Endothelial cell of umbilical vein (primary cell): ENCODE data around the gene SELENON. TPM values are rescaled to one million over a fixed set of nuclear protein-coding genes. Genes with fewer than 3 reads are reported as not detected.

Source experiments
- BruUV-seq: library from RNA; stranded (reverse); fragments of 400-500 nt; replicated peaks from 2 replicates; lab custom pipeline; 2021; lab: Mats Ljungman, UMichigan
- CTCF ChIA-PET: fragments of 300-600, 350-600 bp; sonication (Branson Sonifier 250); formaldehyde crosslinking; loops from one replicate; lab custom pipeline; 2021; ENCODE audit warnings: antibody characterized with exemption, inconsistent platforms; lab: Charles Lee
- POLR2A ChIA-PET: fragments of 300-600, 350-600 bp; sonication (Branson Sonifier 250); formaldehyde crosslinking; loops from one replicate; lab custom pipeline; 2021; ENCODE audit warnings: antibody characterized with exemption, inconsistent platforms; lab: Charles Lee
- DNase-seq: peaks from one replicate; pipeline ENCODE4 v3.0.0-alpha.2; 2011; ENCODE audit warnings: low read depth, low spot score
- FAIRE-seq: peaks from 2 replicates; lab custom pipeline; 2011; peaks lifted over from hg19 to GRCh38; lab: Jason Lieb, UNC
- H2AFZ ChIP-seq: 2 replicates; pipeline ENCODE4 v1.6.0; 2012; ENCODE audit warnings: low read depth, low read length, control low read depth, inconsistent platforms
- H3K27ac ChIP-seq: 2 replicates; pipeline ENCODE4 v1.5.1; 2011; ENCODE audit warnings: low read depth, mild to moderate bottlenecking, control low read depth, low read length, moderate library complexity; ENCODE audit not compliant: insufficient read depth
- H3K27me3 ChIP-seq, 2 experiments: 2 replicates each; pipeline versions ENCODE4 v1.6.0 to v1.6.1; 2011; ENCODE audit warnings: low read length in 2 of 2, mixed read lengths in 1 of 2; ENCODE audit not compliant: control insufficient read depth in 2 of 2, insufficient read depth in 2 of 2
- H3K36me3 ChIP-seq, 2 experiments: 2 replicates in 1 of 2; 3 replicates in 1 of 2; pipeline ENCODE4 v1.5.1; 2011; ENCODE audit warnings: low read length in 2 of 2, mild to moderate bottlenecking in 1 of 2, moderate library complexity in 1 of 2; ENCODE audit not compliant: control insufficient read depth in 2 of 2, insufficient read depth in 2 of 2; ENCODE audit errors: extremely low read depth in 1 of 2
- H3K4me1 ChIP-seq: 3 replicates; pipeline ENCODE4 v1.5.1; 2011; ENCODE audit warnings: mild to moderate bottlenecking, low read length; ENCODE audit not compliant: control insufficient read depth, insufficient read depth; ENCODE audit errors: extremely low read depth
- H3K4me2 ChIP-seq: 2 replicates; pipeline ENCODE4 v1.6.1; 2011; ENCODE audit warnings: low read length, control low read depth, mixed read lengths; ENCODE audit not compliant: insufficient read depth
- H3K4me3 ChIP-seq, 3 experiments: fragments of 200-600 bp in 1 of 3; sonication (generic), shearing (Covaris generic) in 1 of 3; replicated peaks in 1 of 3; 2 replicates each; pipeline ENCODE4 v1.5.1; 2011 to 2016; ENCODE audit warnings: control low read depth in 3 of 3, low read length in 3 of 3, mild to moderate bottlenecking in 2 of 3, inconsistent platforms in 1 of 3, low read depth in 1 of 3, moderate library complexity in 1 of 3; ENCODE audit not compliant: insufficient read depth in 1 of 3
- H3K79me2 ChIP-seq: 2 replicates; pipeline ENCODE4 v1.6.0; 2012; ENCODE audit warnings: low read length, inconsistent platforms; ENCODE audit not compliant: control insufficient read depth, insufficient read depth
- H3K9ac ChIP-seq: replicated peaks from 2 replicates; pipeline ENCODE3; 2011; ENCODE audit warnings: low read length, control low read depth; ENCODE audit not compliant: insufficient read depth; ENCODE audit errors: extremely low read depth
- H3K9me1 ChIP-seq: replicated peaks from 3 replicates; pipeline ENCODE4 v1.6.0; 2011; ENCODE audit warnings: mild to moderate bottlenecking, low read length; ENCODE audit not compliant: control insufficient read depth, insufficient read depth; ENCODE audit errors: extremely low read depth
- H3K9me3 ChIP-seq: replicated peaks from 2 replicates; pipeline ENCODE4 v1.5.1; 2012; ENCODE audit warnings: low read length, inconsistent platforms; ENCODE audit not compliant: control insufficient read depth, insufficient read depth
- H4K20me1 ChIP-seq: replicated peaks from 2 replicates; pipeline ENCODE3; 2011; ENCODE audit warnings: mild to moderate bottlenecking, low read length; ENCODE audit not compliant: control insufficient read depth, insufficient read depth; ENCODE audit errors: extremely low read depth
- EZH2 ChIP-seq: IDR thresholded peaks from 2 replicates; pipeline ENCODE4 v1.6.1; 2012; ENCODE audit warnings: borderline replicate concordance, low read depth, mild to moderate bottlenecking, moderate library complexity, low read length, inconsistent platforms; ENCODE audit not compliant: severe bottlenecking
- FOS ChIP-seq: IDR thresholded peaks from 2 replicates; pipeline ENCODE4 v1.6.1; 2011; ENCODE audit warnings: mild to moderate bottlenecking, low read length, moderate library complexity, borderline replicate concordance; ENCODE audit not compliant: insufficient read depth
- GATA2 ChIP-seq: IDR thresholded peaks from 2 replicates; pipeline ENCODE4 v1.7.0; 2011; ENCODE audit warnings: low read depth, mild to moderate bottlenecking, moderate library complexity, mixed read lengths, low read length; ENCODE audit not compliant: insufficient read length, insufficient read depth
- JUN ChIP-seq: IDR thresholded peaks from 2 replicates; pipeline ENCODE4 v1.6.1; 2011; ENCODE audit warnings: borderline replicate concordance, low read depth; ENCODE audit not compliant: insufficient read length, insufficient read depth
- POLR2A ChIP-seq: IDR thresholded peaks from 2 replicates; pipeline ENCODE4 v1.6.1; 2012; ENCODE audit warnings: low read depth, mild to moderate bottlenecking, control low read depth, low read length
- POLR2AphosphoS5 ChIP-seq: IDR thresholded peaks from 2 replicates; pipeline ENCODE4 v1.6.1; 2012; ENCODE audit warnings: low read depth, mild to moderate bottlenecking, control low read depth, low read length, moderate library complexity; ENCODE audit not compliant: insufficient read depth
- dilution Hi-C: fragments of 300-500 bp; cut with MboI; formaldehyde crosslinking; loops from one replicate; pipeline ENCODE4 v1.15.0; 2019; ENCODE audit warnings: low sequenced_read_pairs; ENCODE audit not compliant: extremely low pct_ligation_motif_present
- intact Hi-C: fragments of 100-400 bp; cut with micrococcal nuclease; formaldehyde crosslinking; loops from one replicate; pipeline ENCODE4 v1.10.0; 2022
- polyA plus RNA-seq, 4 experiments: library from polyadenylated mRNA; depleted of rRNA in 3 of 4; stranded (reverse) in 3 of 4; unstranded in 1 of 4; fragments of >200 nt; gene quantifications; 2 replicates each; pipeline versions ENCODE4 v1.2.1 to v1.2.3, GENCODE V29; 2011 to 2012; ENCODE audit warnings: missing spikeins in 1 of 4
- total RNA-seq: library from RNA; stranded (reverse); gene quantifications from 2 replicates; pipeline ENCODE4 v1.2.3, GENCODE V29; 2021
- TF ChIP-seq, protein P1 (sequence below), 2 donors: IDR thresholded peaks; 1 replicate in 1 of 2; 2 replicates in 1 of 2; pipeline ENCODE4 v1.5.1; 2011; ENCODE audit warnings: low read length in 2 of 2, mild to moderate bottlenecking in 2 of 2, moderate library complexity in 2 of 2, control low read depth in 1 of 2, inconsistent platforms in 1 of 2, low read depth in 1 of 2; ENCODE audit not compliant: insufficient read depth in 1 of 2; ENCODE audit errors: extremely low read depth in 1 of 2

SELENON gene
- total and polyA plus RNA-seq, 2 donors (not counting 3 experiments of a cell fraction or from before 2014, with no cell fraction given), result 117 to 182 TPM

DNA sequence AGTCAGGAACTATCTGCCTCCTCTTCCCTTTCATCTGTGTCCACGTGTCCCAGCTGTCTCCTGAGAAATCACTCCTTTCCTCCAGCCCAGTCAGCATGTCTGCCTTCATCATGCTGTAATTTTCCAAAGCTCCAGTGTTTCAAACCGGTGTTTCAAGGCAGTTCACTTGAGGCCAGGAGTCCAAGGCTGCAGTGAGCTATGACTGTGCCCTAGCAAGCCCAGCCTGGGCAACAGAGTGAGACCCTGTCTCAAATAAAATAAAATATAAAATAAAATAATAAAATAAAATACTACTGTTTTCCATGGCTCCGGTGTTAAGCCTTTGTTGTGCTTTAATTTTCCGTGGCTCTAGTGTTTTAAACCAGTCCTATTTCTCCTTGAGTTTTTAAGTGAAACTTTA is 7.9 kb upstream of the SELENON start:
- no peak for TF ChIP-seq POLR2A
- TF ChIP-seq POLR2AphosphoS5, result no peak
- no peak for TF ChIP-seq FOS
- FAIRE-seq (no peak), DNase-seq (no peak)
- no peaks in the 10 kb centered on the region for H3K79me2 ChIP-seq
- CTCF ChIA-PET, result interaction anchor here (0.9 to 7.4 kb wide), 3 partner anchors 18 to 212 kb away, joined by 3 to 80 read pairs (median 4); no protein-coding TSS in a partner anchor
- POLR2A ChIA-PET, result no interaction called here
- H3K27me3 ChIP-seq, result peaks cover 0 to 1% of the 10 kb centered on the region in 2 experiments
- H2AFZ ChIP-seq, result no peak overlapping the region
- no peak overlapping the region for H3K4me3 ChIP-seq
- no peak overlapping the region for H3K4me2 ChIP-seq
- no peak overlapping the region for H3K27ac ChIP-seq
- H3K4me1 ChIP-seq, result no peaks in the 10 kb centered on the region
- H3K9me1 ChIP-seq, result no peaks in the 10 kb centered on the region
- H4K20me1 ChIP-seq, result no peaks in the 10 kb centered on the region
- H3K36me3 ChIP-seq, result no peaks in the 10 kb centered on the region
- no peak overlapping the region for H3K9ac ChIP-seq
- BruUV-seq, result no TSS peak
- H3K9me3 ChIP-seq, result no peaks in the 10 kb centered on the region
- dilution Hi-C loops (no loop called here), intact Hi-C loops (no loop called here)

DNA sequence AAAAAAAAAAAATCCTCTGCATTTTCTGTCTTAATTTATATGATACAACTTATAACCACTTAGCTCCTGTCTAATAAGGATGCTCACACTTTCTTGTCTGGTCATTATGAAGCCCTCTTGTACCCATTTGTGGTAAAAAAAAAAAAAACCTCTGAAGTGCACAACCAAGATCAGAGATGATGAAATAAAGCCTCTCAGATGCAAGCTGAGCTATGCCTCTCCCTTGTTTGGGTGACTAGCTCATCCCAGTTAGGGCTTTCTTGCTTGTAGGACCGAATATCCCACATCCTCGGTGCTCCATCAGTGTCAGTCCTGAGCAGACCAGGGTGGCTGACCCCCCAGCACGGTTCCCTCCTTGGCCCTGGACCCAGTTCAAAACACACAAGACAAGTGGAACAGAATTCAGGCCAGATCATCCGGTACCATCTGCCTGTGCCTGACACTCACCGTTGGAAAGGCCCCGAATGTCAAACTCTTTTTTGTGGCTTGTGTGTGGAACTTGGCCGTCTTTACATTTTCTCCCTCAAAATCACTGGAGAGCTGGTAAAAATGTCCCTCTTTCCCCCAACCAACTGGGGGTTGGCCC is 6.3 kb upstream of the SELENON start:
- Histone ChIP-seq H3K27ac (no peak overlapping the region), H3K36me3 (no peaks in the 10 kb centered on the region), H4K20me1 (no peaks in the 10 kb centered on the region), H3K9me3 (no peaks in the 10 kb centered on the region), H3K4me3 (no peak overlapping the region), H2AFZ (no peak overlapping the region), H3K27me3 (peaks cover 0 to 1% of the 10 kb centered on the region in 2 experiments), H3K4me1 (no peaks in the 10 kb centered on the region), H3K79me2 (no peaks in the 10 kb centered on the region), H3K4me2 (no peak overlapping the region), H3K9ac (no peak overlapping the region), H3K9me1 (no peaks in the 10 kb centered on the region)
- FAIRE-seq (no peak), DNase-seq (no peak)
- BruUV-seq, result no TSS peak
- POLR2A ChIA-PET, result interaction anchor here (0.6 kb wide), 1 partner anchor 381 kb away, joined by 6 read pairs; no protein-coding TSS in a partner anchor
- TF ChIP-seq JUN (no peak), GATA2 (no peak), EZH2 (no peak)
- TF ChIP-seq, protein P1, sequence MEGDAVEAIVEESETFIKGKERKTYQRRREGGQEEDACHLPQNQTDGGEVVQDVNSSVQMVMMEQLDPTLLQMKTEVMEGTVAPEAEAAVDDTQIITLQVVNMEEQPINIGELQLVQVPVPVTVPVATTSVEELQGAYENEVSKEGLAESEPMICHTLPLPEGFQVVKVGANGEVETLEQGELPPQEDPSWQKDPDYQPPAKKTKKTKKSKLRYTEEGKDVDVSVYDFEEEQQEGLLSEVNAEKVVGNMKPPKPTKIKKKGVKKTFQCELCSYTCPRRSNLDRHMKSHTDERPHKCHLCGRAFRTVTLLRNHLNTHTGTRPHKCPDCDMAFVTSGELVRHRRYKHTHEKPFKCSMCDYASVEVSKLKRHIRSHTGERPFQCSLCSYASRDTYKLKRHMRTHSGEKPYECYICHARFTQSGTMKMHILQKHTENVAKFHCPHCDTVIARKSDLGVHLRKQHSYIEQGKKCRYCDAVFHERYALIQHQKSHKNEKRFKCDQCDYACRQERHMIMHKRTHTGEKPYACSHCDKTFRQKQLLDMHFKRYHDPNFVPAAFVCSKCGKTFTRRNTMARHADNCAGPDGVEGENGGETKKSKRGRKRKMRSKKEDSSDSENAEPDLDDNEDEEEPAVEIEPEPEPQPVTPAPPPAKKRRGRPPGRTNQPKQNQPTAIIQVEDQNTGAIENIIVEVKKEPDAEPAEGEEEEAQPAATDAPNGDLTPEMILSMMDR (IDR thresholded peaks at IDR 0.05; ENCODE audit: extremely low read depth in 1 of 2, insufficient read depth in 1 of 2, low read depth in 1 of 2, low read length in 2 of 2), result no peak
- intact Hi-C loops, result no loop called here
- CTCF ChIA-PET, result interaction anchor here (1.8 to 7.4 kb wide), 2 partner anchors 184 to 214 kb away, joined by 4 to 80 read pairs; no protein-coding TSS in a partner anchor
- dilution Hi-C loops, result no loop called here
